Measurements from ENCODE around the gene GEMIN5. TPM values are rescaled to one million over a fixed set of nuclear protein-coding genes. Genes with fewer than 3 reads are reported as not detected.

Gene GEMIN5
- total and polyA plus RNA-seq, 2 of the 8 experiments (the other 6 are each of a cell fraction or from before 2014, with no cell fraction given) = 12.8 to 47.0 TPM

- TF ChIP-seq EGR1 (IDR thresholded peaks at IDR 0.05; ENCODE audit: borderline replicate concordance, low read depth, low read length) (no peak), CREB1 (IDR thresholded peaks at IDR 0.05) (no peak), RFX5 (IDR thresholded peaks at IDR 0.05; ENCODE audit: borderline replicate concordance, low read depth, low read length) (no peak), NRF1 (IDR thresholded peaks at IDR 0.05; ENCODE audit: low read depth, low read length) (no peak)
Measured at GRCh38 chr5:154923441-154924430, 14.3 kb downstream of the GEMIN5 start (continued).

Measured in H1 (cell line).